Bronchial smooth muscle cell (primary cell): Measurements from ENCODE around the gene ITPRIP. TPM values are rescaled to one million over a fixed set of nuclear protein-coding genes. Genes with fewer than 3 reads are reported as not detected.

Experiments
- total RNA-seq: library from RNA; depleted of rRNA; stranded (reverse); fragments of >200 nt; gene quantifications from 2 replicates; pipeline ENCODE4 v1.2.1, GENCODE V29; 2014

ITPRIP gene, protein sequence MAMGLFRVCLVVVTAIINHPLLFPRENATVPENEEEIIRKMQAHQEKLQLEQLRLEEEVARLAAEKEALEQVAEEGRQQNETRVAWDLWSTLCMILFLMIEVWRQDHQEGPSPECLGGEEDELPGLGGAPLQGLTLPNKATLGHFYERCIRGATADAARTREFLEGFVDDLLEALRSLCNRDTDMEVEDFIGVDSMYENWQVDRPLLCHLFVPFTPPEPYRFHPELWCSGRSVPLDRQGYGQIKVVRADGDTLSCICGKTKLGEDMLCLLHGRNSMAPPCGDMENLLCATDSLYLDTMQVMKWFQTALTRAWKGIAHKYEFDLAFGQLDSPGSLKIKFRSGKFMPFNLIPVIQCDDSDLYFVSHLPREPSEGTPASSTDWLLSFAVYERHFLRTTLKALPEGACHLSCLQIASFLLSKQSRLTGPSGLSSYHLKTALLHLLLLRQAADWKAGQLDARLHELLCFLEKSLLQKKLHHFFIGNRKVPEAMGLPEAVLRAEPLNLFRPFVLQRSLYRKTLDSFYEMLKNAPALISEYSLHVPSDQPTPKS
- 7.3 and 8.7 TPM in 2 replicates for total RNA-seq

DNA sequence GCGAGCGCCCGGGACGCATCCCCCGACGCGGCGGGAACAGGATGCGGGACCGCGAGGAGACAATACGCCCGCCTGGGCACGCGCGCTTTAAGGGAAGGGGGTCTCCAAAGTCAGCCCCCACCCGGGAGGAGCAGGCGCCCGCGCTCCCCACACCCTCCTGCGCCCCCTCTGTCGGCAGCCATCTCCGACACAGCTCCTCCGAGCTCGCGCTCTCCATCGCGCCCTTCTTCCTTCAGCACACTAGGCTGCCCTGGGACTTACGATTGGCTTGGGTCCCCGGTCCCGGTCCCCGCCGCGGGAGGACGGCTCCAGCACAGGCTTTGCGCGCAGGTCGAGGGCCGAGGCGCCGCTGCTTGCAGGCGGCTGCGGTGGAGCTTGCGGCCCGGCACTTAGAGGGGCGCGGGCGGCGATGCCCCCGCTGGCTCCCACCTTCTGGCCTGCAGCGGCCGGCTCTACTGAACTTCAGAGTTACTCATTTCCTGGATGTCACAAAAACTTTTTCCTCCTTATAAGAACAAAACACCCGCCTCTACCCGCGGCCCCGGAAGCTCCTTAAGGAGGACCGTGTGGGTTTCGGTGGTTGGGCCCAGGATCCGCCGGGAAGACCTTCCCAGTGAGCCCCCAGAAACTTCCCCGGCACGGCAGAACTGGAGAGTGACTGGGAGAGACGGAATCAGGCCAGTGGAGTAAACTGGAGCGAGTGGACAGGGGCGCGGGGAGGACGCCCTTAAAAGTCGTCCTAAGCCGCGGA lies at the start of gene ITPRIP:
ITPRIP (minus strand) TSS at position 481 of the 751 bp plus-strand sequence. CDS start 22,414 bp downstream, outside the sequence.

DNA sequence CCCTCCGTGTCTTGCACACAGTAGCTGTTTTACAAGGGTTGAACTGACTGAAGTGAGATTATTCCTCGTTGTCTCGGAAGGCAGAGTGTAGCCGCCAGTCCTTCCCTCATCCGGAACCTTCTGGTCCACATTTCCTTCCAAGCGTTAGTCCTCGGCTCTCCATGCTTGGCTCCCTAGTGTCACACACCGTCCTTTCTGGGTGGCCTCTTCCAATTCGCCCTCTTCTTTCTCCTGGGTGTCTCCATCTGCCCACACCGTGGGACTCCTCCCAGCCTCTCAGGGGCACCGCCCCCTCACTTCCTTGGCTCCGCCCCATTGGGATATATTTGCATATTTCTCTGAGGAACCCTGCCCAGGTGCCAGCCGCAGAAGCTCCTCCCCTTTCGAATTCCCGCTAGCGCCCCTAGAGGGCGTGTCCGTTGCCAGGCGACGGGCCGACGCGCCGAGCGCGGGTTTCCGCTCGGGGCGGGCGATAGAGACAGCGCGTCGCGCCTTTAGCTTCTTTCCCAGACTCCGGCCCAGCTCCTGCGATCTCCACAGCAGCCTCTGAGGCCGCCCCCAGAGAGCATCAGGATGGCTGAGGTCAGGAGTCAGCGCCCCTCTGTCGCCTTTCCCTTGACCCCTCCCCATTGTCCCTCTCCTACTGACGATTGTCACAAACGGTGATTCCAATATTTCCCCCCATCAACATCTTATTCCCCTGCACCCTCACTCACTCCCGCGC lies 15.2 kb upstream of the ITPRIP start, which contains the start of gene CFAP58:
CFAP58 (plus strand) TSS at position 509 of the 724 bp plus-strand sequence; CDS start at position 574, 65 bp downstream.

DNA sequence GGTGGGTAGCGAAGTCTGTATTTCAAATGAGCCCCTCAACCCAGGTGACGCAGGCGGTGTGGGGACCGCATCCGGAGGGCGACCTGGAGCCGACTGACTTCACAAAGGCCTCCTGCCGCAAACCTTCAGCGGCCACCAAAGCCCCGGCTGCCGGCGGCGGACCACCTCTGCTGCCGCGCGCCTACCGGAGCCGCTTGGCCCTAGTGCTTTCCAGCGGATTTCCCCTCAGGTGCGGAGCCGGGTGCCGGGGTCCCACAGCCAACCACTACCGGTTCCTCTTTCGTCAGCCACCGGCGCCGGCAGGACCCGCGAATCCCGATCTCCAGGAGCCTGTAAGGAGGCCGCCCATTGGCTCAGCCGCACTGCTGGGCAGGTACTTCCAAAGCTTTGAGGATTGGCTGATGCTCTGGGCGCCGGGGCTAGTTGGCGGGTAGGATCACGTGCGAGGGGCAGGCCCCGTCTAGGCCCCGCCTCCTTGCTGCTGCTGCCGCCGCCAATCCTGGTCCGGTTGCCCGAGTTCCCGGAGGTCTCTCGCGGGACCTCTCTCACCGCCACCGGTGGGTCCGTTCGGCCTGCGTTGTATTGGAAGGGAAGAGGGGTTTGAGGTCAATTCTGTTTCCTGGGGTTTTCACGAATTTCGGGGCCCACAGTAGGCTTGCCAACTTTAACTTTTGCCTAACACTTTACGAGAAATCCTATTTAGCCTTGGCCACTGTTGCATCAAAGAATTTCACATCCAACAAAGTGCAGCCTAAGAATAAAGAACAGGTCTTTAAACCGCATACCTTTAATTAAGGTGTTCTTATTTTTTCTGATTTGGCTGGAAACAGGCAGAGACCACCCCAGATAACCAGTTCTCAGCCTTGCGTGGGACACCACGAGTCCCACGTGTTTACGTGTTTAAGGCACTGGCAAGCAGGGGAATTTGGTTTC lies 69.3 kb downstream of the ITPRIP start, which contains the start of gene GSTO2:
GSTO2 (plus strand) TSS at position 472 of the 933 bp plus-strand sequence. CDS start 5,732 bp downstream, outside the sequence.

Other genes starting within 250 kb of the ITPRIP start
- gene SFR1, start 216.3 kb downstream of the ITPRIP start, total RNA-seq, result 2.7 and 7.4 TPM in 2 replicates
- 0.16 and 0.52 TPM in 2 replicates for gene CFAP43, start 106.1 kb downstream of the ITPRIP start, total RNA-seq
- 131 and 228 TPM in 2 replicates for gene GSTO1, start 83.6 kb downstream of the ITPRIP start, total RNA-seq
- 1.7 and 2.4 TPM in 2 replicates for gene GSTO2, start 69.3 kb downstream of the ITPRIP start, total RNA-seq
- 0.69 and 1.3 TPM in 2 replicates for gene CFAP58, start 15.4 kb upstream of the ITPRIP start, total RNA-seq